ENCODE data around the gene AOPEP. TPM values are rescaled to one million over a fixed set of nuclear protein-coding genes. Genes with fewer than 3 reads are reported as not detected.

AOPEP gene
- total RNA-seq, 1 donor from 2014 or later, result 22.1 TPM

- H3K27me3 Mint-ChIP-seq (ENCODE audit: unreplicated experiment), result peaks cover 2% of the 10 kb centered on the region
These were observed 95.8 kb downstream of the AOPEP start for GRCh38 chr9:94822273-94822672.

GRCh38 chr9:94823710-94824109 is 97.2 kb downstream of the AOPEP start:
- Mint-ChIP-seq H3K4me3 (ENCODE audit: unreplicated experiment) (no peak overlapping the region), H3K4me1 (ENCODE audit: unreplicated experiment) (peaks cover 17% of the 10 kb centered on the region), H3K36me3 (ENCODE audit: low read depth, unreplicated experiment) (peaks cover 5% of the 10 kb centered on the region), H3K27ac (ENCODE audit: unreplicated experiment) (no peak overlapping the region), H3K9me3 (ENCODE audit: unreplicated experiment) (no peaks in the 10 kb centered on the region), H3K27me3 (ENCODE audit: unreplicated experiment) (peaks cover 2% of the 10 kb centered on the region)
- TF ChIP-seq CTCF (IDR thresholded peaks at IDR 0.05; ENCODE audit: unreplicated experiment), result no peak
- no peak for DNase-seq (ENCODE audit: low spot score)

More at GRCh38 chr9:94822273-94822672, 95.8 kb downstream of the AOPEP start:
- peaks cover 5% of the 10 kb centered on the region for H3K36me3 Mint-ChIP-seq (ENCODE audit: low read depth, unreplicated experiment)
- H3K9me3 Mint-ChIP-seq (ENCODE audit: unreplicated experiment), result no peaks in the 10 kb centered on the region
- H3K4me1 Mint-ChIP-seq (ENCODE audit: unreplicated experiment), result peaks cover 17% of the 10 kb centered on the region
- H3K4me3 Mint-ChIP-seq (ENCODE audit: unreplicated experiment), result no peak overlapping the region
- H3K27ac Mint-ChIP-seq (ENCODE audit: unreplicated experiment), result no peak overlapping the region
- TF ChIP-seq CTCF (IDR thresholded peaks at IDR 0.05; ENCODE audit: unreplicated experiment), result no peak
- no peak for DNase-seq (ENCODE audit: low spot score)

GRCh38 chr9:94824411-94824810 is 97.9 kb downstream of the AOPEP start:
- H3K9me3 Mint-ChIP-seq (ENCODE audit: unreplicated experiment), result no peaks in the 10 kb centered on the region
- DNase-seq (ENCODE audit: low spot score), result no peak
- TF ChIP-seq CTCF (IDR thresholded peaks at IDR 0.05; ENCODE audit: unreplicated experiment), result no peak
- no peak overlapping the region for H3K4me3 Mint-ChIP-seq (ENCODE audit: unreplicated experiment)
- H3K27ac Mint-ChIP-seq (ENCODE audit: unreplicated experiment), result no peak overlapping the region
- peaks cover 2% of the 10 kb centered on the region for H3K27me3 Mint-ChIP-seq (ENCODE audit: unreplicated experiment)
- H3K4me1 Mint-ChIP-seq (ENCODE audit: unreplicated experiment), result peaks cover 17% of the 10 kb centered on the region
- H3K36me3 Mint-ChIP-seq (ENCODE audit: low read depth, unreplicated experiment), result peaks cover 5% of the 10 kb centered on the region

- Mint-ChIP-seq H3K4me3 (ENCODE audit: unreplicated experiment) (no peak overlapping the region), H3K4me1 (ENCODE audit: unreplicated experiment) (peaks cover 17% of the 10 kb centered on the region), H3K27ac (ENCODE audit: unreplicated experiment) (no peak overlapping the region), H3K9me3 (ENCODE audit: unreplicated experiment) (no peaks in the 10 kb centered on the region), H3K36me3 (ENCODE audit: low read depth, unreplicated experiment) (peaks cover 5% of the 10 kb centered on the region), H3K27me3 (ENCODE audit: unreplicated experiment) (peaks cover 3% of the 10 kb centered on the region)
- no peak for TF ChIP-seq CTCF (IDR thresholded peaks at IDR 0.05; ENCODE audit: unreplicated experiment)
- no peak for DNase-seq (ENCODE audit: low spot score)
These were observed 98.6 kb downstream of the AOPEP start for GRCh38 chr9:94824913-94825610.

- peaks cover 4% of the 10 kb centered on the region for H3K27me3 Mint-ChIP-seq (ENCODE audit: unreplicated experiment)
- peaks cover 17% of the 10 kb centered on the region for H3K4me1 Mint-ChIP-seq (ENCODE audit: unreplicated experiment)
- no peak for TF ChIP-seq CTCF (IDR thresholded peaks at IDR 0.05; ENCODE audit: unreplicated experiment)
- no peak overlapping the region for H3K27ac Mint-ChIP-seq (ENCODE audit: unreplicated experiment)
- H3K4me3 Mint-ChIP-seq (ENCODE audit: unreplicated experiment), result no peak overlapping the region
- DNase-seq (ENCODE audit: low spot score), result no peak
- peaks cover 5% of the 10 kb centered on the region for H3K36me3 Mint-ChIP-seq (ENCODE audit: low read depth, unreplicated experiment)
- H3K9me3 Mint-ChIP-seq (ENCODE audit: unreplicated experiment), result no peaks in the 10 kb centered on the region
These were observed 99.1 kb downstream of the AOPEP start for GRCh38 chr9:94825611-94825958.
